GM11168 (cell line): ENCODE results near the gene MED29.

Source experiments
- in situ Hi-C: fragments of 300-500 bp; cut with MboI; formaldehyde crosslinking; loops from one replicate; pipeline ENCODE4 v1.12.0; 2022; ENCODE audit warnings: low sequenced_read_pairs; ENCODE audit not compliant: unreplicated experiment

The MED29 gene

DNA sequence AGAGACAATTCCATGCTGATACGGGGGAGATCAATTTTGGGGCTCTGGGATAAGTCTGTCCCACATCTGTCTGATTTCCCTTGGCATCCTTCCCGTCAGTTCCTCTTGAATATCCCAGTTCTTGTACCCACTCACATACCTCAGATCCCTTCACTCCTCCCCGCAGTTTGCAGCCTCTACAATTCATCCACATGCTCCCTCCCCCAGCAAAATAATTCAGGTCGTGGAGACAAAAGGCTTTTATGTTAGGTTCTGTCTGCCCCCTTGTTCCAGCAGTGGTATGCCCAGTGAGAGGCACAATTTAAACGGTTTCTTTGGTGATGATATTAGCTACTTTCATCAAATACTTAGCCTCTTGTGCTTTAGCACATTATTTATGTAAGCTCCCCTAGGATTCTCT is 35.0 kb downstream of the MED29 start:
- in situ Hi-C loops: no loop called here

DNA sequence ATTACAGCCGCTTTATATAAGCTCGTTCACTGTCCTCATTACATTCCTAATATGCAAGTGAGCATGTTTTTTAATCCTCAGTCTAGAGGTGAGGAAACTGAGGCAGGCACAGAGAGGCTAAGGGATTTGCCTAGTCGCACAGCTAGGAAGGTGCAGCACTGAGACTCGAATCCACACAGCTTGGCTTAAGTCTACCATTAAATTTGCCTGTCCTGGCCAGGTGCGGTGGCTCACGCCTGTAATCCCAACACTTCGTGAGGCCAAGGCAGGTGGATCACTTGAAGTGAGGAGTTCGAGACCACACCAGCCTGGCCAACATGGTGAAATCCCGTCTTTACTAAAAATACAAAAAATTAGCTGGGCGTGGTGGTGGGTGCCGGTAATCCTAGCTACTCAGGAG is 36.5 kb downstream of the MED29 start:
- in situ Hi-C loops: no loop called here

DNA sequence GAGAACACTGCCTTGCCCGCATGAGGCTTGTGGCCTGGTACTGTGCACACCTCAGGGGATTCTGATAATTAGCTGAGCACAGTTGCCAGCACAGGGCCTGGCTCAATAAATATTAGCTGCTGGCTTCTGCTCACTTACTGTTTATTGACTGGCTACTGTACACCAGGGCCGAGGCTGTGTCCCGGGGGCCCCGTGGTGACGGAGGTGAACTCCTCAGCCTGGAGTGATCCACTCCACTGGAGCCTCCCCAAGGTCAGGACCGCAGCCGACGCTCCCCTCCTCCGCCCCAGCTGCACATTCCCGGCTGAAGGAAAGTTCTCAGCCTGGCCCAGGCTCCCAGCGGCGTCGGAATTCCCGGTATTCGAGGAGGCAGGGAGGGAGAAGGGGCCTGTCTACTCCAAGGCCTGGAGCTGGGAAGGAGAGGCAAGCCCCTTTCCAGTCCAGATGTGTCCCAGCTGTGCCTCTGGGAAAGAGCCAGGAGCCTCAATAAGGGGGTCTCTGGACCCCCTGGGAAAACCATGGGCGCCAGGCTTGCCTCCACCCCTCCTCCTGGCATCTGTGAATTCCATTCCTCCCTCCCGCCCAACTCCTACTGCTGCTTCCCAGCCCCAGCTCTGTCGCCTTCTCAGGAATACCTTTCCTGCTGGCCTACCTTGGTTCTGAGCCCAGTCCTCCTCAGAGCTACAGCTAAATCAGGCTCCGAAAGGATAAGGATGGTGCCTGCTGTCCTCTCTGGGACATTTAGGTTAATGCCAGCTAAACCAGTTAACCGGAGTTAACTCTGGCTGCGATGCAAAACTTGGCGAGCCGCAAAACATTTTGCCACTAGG is 37.3 kb downstream of the MED29 start:
- in situ Hi-C loops: no loop called here

DNA sequence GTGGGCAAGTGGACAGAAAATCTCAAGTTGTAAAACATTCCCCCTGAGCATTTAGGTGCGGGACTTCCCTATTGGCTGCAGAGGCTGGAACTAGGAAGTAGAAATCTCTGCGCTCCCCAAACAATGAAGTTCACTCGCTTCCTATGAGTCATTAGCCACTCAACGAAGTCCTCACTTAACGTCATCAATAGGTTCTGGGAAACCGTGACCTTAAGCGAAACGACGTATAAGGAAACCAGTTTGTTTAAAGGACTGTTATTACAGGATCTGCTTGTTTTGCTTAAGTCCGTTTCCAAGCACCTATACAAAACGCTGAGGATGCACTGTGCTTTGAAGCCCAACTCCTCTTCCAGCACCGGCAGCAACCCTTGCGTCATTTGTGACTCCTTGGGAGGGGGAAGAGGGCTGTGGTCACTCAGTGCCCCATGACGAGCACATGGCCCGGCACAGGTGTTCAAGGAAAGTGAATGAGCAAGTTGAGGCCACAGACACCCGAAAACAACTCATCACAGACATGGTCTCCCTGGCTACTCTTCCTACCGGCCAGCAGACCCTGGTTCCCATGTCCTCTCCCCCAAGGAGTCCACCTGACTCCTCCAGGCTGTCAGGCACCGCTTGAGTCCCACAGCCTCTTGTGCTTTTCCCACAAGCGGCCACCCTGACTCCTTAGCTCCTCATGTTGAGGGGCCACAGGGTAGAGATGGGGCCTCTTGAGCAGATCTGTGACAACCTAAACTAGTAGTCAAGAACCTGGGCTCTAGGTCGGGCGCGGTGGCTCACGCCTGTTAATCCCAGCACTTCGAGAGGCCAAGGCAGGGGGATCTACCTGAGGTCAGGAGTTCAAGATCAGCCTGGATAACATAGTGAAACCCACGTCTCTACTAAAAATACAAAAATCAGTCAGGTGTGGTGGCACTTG is 39.8 kb downstream of the MED29 start:
- in situ Hi-C loops: no loop called here

DNA sequence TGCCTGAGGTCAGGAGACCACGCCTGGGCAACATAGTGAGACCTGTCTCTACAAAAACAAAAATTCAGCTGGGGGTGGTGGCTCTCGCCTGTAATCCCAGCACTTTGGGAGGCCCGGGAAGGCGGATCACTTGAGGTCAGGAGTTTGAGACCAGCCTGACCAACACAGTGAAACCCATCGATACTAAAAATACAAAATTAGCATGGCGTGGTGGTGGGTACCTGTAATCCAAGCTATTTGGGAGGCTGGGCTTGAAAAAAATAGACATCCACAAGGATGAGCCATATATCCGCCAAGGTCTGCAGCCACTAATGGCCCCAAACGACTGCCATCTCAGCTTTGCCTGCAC is 41.5 kb downstream of the MED29 start:
- in situ Hi-C loops: no loop called here

DNA sequence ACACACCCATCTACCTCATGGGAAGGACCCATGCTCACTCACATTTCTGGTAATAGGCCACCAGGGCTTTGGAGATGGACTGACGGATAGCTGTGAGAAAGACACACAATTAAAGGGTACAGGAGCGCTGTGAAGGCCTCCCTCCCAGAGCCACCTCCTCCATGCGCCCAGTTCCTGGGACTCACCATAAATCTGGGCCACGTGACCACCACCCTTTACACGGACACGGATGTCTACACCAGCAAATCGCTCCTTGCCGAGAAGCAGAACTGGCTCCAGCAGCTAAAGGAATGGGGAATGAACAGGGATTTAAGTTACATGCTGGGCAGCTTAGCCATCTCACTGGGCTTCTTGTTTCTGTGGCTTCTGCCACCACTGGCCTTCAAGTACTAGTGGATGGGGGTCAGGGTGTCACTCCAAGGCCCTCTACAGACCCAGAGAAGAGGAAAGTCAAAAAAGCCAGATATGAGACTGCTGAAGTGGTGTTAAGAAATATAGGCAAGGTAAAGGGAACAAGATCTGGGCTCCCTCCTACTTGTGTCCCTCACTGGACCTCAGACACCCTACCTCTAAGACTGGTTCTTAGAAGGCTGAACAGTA is 42.4 kb downstream of the MED29 start:
- in situ Hi-C loops: no loop called here

DNA sequence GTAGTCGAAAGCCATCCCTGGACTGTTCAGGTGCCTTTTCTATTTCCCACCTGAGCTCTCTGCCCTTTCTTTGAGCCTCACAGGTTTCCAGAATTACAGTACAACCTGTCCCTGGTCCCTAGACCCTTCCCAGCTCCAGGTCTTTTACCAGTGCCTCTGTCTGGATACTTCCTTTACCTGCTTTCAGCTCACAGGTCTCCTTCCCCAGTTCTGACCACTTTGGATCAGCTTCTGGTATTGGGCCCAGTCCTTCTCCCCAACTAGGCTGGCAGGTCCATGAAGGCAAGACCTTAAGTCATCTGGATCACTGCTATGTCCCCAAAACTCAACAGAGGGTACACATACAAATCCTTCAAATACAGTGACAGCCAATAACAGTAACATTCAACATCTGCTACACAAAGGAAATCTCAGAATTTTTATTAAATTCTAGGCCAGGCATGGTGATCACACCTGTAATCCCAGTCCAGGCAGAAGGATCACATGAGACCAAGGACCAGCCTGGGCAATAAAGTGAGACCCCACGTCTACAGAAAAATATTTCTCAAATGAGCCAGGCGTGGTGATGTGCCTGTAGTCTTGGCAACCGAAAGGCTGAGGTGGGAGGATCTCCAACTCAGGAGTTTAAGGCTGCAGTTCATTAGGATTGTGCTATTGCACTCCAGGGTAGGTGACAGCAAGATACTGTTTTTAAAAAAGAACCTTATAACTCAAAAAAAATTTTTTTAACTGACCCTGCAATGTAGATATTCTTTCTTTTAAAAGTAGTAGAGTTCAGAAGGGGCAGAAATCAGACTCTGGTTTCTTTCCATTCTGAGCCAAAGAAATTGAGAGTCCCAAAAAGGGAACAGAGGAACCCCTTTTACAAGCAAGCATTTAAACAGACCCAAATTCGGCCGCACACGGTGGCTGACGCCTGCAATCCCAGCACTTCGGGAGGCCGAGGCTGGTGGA is 43.2 kb downstream of the MED29 start:
- in situ Hi-C loops: no loop called here

DNA sequence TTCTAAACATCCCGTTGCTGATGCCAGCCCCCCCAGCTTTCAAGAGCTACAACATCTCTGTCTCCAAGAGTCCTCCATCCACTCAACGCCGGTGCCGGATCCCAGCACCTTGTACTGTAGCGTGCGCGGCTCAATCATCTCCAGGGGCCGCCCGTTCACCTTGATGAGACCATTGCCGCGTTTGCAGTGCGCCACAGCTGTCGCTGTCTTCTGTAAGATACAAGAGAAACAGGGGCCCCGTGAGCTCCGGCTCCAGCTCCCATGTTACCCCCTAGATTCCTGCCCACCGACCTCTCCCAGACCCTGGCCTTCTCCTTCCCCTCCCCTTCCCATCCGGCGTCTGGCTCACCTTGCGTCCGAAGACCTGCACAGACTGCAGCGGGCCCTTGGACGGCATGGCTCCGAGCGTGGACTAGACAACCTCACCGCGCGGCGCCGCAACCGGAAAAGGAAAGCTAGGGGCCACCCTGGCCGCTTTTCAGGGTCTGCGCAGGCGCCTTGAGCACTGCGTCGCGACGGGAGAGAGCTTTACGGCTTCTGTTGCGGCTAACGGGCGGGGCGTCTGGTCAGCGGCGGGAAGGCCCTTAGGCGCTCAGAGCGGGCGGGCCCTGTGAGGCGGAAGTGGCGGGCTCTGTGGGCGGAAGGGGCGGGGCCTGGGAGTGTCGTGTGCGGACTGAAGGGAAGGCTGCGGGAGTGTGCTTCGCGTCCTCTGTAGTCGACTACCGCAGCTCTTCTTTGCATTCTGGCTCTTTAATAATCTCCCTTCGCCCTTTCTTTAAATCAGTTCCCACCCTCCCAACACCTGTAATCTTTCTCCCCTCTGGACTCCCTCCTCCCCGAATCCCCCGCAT is 44.5 kb downstream of the MED29 start, which contains the start of gene RPS16:
RPS16 (minus strand) TSS at position 451 of the 851 bp plus-strand sequence; CDS start at position 397, 54 bp downstream.
- in situ Hi-C loops: no loop called here

DNA sequence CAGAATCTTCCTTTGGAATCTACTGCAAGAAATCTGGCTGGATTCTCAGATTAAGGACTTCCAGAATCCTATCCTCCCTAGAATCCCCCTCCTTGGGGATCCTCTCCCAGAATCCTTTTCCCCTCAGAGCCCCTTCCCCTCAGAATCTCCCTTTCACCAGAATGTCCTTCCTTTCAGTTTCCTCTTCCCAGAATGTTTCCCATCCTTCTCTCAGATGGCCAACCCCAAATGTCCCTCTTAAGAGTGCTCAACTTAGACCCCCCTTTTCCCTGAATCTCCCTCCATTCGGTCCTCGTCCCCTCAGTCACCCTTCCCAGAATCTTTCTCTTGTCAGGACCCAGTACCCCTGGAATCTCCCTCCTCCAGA is 45.2 kb downstream of the MED29 start:
- in situ Hi-C loops: no loop called here

DNA sequence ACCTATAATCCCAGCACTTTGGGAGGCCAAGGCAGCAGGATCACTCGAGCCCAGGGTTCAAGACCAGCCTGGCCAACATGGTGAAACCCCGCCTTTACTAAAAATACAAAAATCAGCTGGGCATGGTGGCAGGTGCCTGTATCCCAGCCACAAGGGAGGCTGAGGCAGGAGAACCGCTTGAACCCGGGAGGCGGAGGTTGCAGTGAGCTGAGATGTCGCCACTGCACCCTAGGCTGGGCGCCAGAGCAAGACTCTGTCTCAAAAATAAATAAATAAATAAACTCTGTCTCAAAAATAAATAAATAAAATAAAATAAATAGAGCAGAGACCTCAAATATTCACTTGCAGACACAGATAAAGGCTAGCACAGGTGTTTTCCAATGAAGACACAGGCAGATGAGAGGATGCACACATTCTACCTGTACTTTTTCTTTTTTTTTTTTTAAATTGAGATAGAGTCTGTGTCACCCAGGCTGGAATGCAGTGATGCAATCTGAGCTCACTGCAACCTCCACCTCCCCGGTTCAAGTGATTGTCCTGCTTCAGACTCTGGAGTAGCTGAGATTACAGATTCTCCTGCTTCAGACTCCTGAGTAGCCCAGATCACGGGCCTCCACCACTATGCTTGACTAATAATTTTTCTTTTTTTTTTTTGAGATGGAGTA is 47.2 kb downstream of the MED29 start:
- in situ Hi-C loops: no loop called here

DNA sequence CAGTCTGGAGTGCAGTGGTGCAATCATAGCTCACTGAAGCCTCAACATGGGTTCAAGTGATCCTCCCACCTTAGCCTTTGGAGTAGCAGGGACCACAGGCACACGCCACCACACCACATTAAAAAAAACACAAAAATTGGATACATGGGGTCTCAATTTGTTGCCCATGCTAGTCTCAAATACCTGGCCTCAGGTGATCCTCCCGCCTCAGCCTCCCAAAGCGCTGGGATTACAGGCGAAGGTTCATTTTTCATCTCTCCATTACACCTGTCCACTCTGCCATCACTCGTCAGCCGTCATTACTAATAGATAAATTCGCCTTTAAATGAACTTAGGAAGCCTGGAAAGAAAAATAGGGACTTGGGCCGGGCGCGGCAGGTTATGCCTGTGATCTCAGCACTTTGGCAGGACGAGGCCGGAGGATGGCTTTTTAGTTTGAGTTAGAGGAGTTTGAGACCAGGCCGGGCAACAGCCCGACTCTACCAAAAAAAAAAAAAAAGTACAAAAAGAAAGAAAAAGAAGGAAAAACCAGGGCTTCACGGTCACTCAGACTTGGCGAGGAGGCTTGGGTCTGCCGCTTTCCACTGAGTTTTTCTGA is 53.5 kb downstream of the MED29 start:
- in situ Hi-C loops: no loop called here

DNA sequence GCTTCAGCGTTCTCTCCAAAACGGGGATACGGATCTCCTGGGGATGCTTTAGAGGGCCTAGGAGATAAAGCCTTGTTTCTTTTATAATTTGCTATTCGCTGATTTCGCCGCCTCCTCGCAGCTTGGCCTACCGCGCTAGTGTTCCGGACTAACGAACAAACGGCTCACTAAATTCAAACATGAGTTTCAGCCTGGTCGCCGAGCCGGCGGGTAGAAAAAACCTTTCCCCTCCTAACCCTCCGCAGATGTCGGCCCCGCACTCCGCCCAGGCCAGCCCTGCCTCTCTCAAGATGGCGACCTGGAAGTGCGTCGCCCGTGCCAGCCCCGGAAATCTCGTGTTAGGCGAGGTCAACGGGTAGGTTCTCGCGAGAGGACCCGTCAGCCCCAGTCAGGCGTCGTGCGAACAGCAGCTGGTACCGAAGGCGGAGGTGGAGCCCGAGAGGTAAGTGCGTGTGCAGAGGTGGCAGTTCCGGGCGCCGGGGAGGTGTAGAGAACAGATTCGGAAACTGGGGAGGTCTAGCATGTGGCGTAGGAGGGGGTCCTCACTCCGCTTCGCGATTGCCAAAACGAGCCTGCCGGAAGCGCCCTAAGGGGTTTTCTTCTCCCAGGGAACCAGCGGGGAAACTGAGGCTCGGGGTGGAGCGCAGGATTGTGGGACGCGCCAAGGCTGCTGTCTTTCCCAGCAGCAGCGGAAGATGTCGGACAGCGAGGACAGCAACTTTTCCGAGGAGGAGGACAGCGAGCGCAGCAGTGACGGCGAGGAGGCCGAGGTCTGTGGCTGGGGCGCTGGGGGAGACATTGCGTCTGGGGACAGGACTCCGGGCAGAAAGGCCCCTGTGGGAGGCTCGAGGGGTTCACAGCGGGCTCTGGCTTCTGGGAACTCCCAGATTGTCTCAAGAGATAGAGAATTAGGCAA is 54.3 kb downstream of the MED29 start, which contains the start of gene SUPT5H:
SUPT5H (plus strand) TSS at position 387 of the 916 bp plus-strand sequence; CDS start at position 696, 309 bp downstream.
- in situ Hi-C loops: no loop called here

DNA sequence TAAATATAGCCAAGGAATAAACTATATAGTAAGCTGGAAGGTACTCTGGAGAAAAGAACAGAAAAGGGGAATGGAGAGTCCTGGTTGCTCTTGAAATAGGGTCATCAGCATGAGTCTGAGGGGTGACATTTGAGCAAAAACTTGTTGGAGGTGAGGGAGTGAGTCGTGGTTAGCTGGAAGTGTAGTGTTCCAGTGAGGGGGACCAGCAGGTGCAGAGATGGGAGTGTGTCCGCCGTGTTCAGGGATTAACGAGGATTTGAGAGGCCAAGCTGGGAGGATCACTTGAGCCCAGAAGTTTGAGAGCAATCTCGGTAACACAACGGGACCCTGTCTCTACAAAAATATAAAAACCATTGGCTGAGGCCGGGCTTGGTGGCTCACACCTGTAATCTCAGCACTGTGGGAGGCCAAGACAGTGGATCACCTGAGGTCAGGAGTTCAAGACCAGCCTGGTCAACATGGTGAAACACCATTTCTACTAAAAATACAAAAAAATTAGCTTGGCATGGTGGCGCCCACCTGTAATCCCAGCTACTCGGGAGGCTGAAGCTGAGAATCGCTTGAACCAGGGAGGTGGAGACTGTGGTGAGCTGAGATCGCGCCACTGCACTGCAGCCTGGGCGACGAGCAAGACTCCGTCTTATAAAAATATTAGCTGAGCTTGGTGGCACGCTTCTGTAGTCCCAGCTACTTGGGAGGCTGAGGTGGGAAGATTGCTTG is 55.3 kb downstream of the MED29 start:
- in situ Hi-C loops: no loop called here

DNA sequence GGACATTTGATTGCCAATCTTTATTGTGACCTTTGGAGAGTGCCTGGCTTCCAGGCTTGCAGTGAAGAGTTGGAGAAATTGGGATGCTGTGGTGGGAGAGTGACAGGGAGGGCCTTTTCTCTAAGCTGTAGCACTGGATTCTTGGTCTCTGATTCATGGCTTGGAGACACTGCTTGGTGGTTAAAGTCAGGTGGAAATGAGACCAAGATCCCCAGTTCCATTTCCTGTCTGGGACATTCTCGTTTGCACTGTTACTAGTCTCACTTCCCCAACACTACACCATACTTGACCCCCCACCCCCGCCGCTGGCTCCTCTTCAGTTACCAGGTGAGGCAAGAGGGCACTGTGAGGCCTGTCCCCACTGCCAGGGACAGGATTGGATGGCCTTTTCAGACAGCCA is 57.1 kb downstream of the MED29 start:
- in situ Hi-C loops: no loop called here

DNA sequence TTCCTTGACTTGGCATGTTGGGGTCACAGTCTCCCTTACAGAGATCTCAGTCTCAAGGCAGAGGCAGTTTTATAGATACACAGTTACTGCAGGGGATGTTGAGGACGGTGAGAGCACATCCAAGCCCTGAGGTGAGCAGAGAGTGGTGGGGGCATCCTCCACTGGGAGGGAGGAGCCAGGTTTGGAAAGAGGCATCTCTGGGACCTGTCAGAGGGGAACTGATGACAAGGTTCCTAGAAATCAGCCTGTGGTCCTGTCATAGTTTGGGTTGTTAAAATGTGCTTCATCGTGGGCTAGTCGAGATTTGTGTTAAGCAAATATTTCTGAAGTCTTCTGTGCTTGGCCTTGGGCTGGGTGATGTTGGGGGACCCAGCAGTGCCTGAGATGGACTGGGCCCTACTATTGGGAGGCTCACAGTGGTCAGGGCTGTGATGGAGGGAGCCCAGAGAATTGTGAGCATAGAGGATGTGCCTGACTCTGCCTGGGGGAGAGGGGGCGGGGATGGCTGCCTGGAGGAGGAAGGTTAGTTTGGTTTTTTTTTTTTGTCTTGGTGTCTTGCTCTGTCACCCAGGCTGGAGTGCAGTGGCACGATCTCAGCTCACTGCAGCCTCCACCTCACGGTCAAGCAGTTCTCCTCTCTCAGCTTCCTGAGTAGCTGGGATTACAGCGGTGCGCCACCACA is 58.1 kb downstream of the MED29 start:
- in situ Hi-C loops: no loop called here
